Ishikawa (cell line): ENCODE measurements around the gene ARHGEF7.

Experiments used
- CEBPB ChIP-seq: IDR thresholded peaks from 2 replicates; pipeline ENCODE4 v1.6.1; 2012
- CREB1 ChIP-seq: IDR thresholded peaks from 2 replicates; pipeline ENCODE4 v1.6.1; 2012; ENCODE audit warnings: low read depth
- EGR1 ChIP-seq: IDR thresholded peaks from 2 replicates; pipeline ENCODE4 v1.6.1; 2012
- EP300 ChIP-seq: IDR thresholded peaks from 2 replicates; pipeline ENCODE4 v1.6.1; 2012; ENCODE audit warnings: borderline replicate concordance
- FOXM1 ChIP-seq: IDR thresholded peaks from 2 replicates; pipeline ENCODE4 v1.6.1; 2012; ENCODE audit warnings: low read depth, borderline replicate concordance
- MAX ChIP-seq: IDR thresholded peaks from 2 replicates; pipeline ENCODE4 v1.6.1; 2012
- NFIC ChIP-seq: IDR thresholded peaks from 2 replicates; pipeline ENCODE4 v1.6.1; 2012
- RAD21 ChIP-seq: IDR thresholded peaks from 2 replicates; pipeline ENCODE4 v1.6.1; 2012; ENCODE audit warnings: low read depth
- TAF1 ChIP-seq: IDR thresholded peaks from 2 replicates; pipeline ENCODE4 v1.6.1; 2012; ENCODE audit warnings: low read depth, mild to moderate bottlenecking
- TCF12 ChIP-seq: IDR thresholded peaks from 2 replicates; pipeline ENCODE4 v1.6.1; 2012; ENCODE audit warnings: low read depth
- TEAD4 ChIP-seq: IDR thresholded peaks from 2 replicates; pipeline ENCODE4 v1.6.1; 2012
- YY1 ChIP-seq: IDR thresholded peaks from 2 replicates; pipeline ENCODE4 v1.6.1; 2012; ENCODE audit warnings: low read depth
- ZBTB7A ChIP-seq: IDR thresholded peaks from 2 replicates; pipeline ENCODE4 v1.6.1; 2012; ENCODE audit warnings: low read depth
- TF ChIP-seq, protein P1 (sequence below): IDR thresholded peaks from 2 replicates; pipeline ENCODE4 v1.6.1; 2012
- TF ChIP-seq, protein P2 (sequence below): IDR thresholded peaks from 2 replicates; pipeline ENCODE4 v1.6.1; 2012; ENCODE audit warnings: low read depth, mild to moderate bottlenecking

Gene ARHGEF7

DNA sequence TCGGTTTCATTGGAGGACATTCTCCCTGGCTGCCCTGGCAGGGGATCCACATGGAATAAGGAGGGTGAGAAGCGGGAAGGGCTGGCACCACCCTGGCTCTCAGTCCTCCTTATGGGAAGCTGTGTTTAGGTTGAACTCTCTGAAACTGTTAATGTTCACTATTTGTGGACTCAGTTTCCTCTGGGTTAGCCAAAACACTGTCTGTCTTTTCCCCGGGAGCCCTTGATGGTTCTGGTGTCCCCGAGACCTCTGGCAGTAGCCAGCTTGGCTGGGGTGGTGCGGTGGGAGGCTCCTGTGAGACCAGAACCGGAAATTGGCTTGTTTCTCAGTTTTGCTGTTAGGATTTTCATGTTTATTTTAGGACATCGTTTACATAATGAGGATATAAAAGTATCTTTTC is 157.0 kb downstream of the ARHGEF7 start:
- TF ChIP-seq ZBTB7A (no peak), TCF12 (no peak), EP300 (no peak), CREB1 (no peak), TAF1 (no peak), NFIC (no peak), FOXM1 (no peak), YY1 (no peak), TEAD4 (no peak), EGR1 (no peak)
- TF ChIP-seq, protein P1, sequence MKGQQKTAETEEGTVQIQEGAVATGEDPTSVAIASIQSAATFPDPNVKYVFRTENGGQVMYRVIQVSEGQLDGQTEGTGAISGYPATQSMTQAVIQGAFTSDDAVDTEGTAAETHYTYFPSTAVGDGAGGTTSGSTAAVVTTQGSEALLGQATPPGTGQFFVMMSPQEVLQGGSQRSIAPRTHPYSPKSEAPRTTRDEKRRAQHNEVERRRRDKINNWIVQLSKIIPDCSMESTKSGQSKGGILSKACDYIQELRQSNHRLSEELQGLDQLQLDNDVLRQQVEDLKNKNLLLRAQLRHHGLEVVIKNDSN, result no peak

DNA sequence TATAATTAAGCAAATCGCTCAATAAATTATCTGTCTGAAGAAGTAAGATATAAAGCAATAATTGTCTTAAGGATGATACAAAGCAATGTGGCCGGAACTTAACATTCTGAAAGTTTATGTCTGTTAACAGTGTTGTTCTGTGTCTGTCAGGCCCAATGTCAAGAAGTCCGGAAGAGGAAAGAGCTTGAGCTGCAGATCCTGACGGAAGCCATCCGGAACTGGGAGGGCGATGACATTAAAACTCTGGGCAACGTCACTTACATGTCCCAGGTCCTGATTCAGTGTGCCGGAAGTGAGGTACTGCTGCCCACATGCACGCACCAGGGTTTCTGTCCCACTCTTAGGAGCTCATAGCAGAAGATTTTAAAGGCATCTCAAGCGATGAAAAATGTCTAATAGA is 160.3 kb downstream of the ARHGEF7 start:
- TF ChIP-seq, protein P2, sequence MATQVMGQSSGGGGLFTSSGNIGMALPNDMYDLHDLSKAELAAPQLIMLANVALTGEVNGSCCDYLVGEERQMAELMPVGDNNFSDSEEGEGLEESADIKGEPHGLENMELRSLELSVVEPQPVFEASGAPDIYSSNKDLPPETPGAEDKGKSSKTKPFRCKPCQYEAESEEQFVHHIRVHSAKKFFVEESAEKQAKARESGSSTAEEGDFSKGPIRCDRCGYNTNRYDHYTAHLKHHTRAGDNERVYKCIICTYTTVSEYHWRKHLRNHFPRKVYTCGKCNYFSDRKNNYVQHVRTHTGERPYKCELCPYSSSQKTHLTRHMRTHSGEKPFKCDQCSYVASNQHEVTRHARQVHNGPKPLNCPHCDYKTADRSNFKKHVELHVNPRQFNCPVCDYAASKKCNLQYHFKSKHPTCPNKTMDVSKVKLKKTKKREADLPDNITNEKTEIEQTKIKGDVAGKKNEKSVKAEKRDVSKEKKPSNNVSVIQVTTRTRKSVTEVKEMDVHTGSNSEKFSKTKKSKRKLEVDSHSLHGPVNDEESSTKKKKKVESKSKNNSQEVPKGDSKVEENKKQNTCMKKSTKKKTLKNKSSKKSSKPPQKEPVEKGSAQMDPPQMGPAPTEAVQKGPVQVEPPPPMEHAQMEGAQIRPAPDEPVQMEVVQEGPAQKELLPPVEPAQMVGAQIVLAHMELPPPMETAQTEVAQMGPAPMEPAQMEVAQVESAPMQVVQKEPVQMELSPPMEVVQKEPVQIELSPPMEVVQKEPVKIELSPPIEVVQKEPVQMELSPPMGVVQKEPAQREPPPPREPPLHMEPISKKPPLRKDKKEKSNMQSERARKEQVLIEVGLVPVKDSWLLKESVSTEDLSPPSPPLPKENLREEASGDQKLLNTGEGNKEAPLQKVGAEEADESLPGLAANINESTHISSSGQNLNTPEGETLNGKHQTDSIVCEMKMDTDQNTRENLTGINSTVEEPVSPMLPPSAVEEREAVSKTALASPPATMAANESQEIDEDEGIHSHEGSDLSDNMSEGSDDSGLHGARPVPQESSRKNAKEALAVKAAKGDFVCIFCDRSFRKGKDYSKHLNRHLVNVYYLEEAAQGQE, result no peak
- TF ChIP-seq YY1 (no peak), NFIC (no peak), TAF1 (no peak), TCF12 (no peak), CEBPB (no peak), MAX (no peak), FOXM1 (no peak), ZBTB7A (no peak)
- TF ChIP-seq, protein P1, result no peak

DNA sequence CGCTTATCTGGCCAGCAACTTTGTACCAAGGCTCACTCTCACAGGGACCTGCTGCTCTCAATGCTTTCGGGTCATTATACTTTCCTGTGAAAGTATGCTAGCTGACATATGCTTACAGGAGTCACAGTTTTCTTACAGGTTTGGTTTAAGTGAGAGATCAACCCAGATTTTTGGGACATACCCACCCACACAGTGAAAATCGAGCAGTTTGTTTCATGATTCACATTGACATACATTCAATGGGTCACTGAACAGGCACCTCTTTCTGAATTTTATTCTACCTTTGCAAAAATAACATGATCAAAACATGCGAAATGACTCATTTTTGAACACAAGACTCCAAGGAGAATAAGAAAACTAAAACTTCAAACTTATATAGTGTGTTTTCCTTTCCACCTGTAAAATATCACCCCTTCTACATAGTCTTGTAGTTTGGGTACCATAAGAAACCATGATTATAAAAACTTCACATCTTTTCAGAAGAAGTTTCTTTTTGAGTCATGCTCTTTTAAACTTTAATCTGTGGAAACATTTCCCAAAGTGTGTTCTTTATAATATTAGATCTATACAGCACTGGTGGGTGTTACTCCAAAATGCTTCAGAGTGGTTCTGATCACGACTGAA is 161.0 kb downstream of the ARHGEF7 start:
- no peak for TF ChIP-seq EP300
- TF ChIP-seq NFIC, result no peak
- no peak for TF ChIP-seq ZBTB7A
- no peak for TF ChIP-seq TEAD4
- no peak for TF ChIP-seq FOXM1
- TF ChIP-seq, protein P2, result no peak
- no peak for TF ChIP-seq YY1
- no peak for TF ChIP-seq EGR1
- no peak for TF ChIP-seq CEBPB
- TF ChIP-seq CREB1, result no peak
- TF ChIP-seq MAX, result no peak
- no peak for TF ChIP-seq RAD21
- no peak for TF ChIP-seq TCF12
- TF ChIP-seq, protein P1, result no peak
- no peak for TF ChIP-seq TAF1

DNA sequence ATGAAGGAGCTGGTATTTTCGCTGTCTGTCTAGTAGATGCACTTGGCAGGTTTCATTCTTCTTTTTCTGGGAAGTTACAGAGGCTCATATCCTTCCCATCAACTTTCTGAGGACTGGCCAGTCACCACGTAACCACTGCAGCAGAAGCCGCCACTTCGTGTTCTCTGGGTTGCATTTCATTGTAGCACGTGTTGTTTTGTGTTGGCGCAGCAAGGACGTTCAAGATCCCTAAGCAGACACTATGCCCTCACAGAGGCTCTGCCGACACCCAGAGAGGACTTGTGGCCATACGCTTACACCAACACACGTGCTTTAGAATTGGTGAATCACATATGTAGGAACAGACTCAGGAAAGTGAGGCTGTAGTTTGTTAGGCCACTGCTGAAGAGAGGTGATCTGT is 163.1 kb downstream of the ARHGEF7 start:
- TF ChIP-seq TCF12 (no peak), YY1 (no peak), EP300 (no peak), MAX (no peak), FOXM1 (no peak), ZBTB7A (no peak), EGR1 (no peak), TAF1 (no peak), RAD21 (no peak), TEAD4 (no peak), CREB1 (no peak), NFIC (no peak), CEBPB (no peak)
- TF ChIP-seq, protein P2, result no peak
- TF ChIP-seq, protein P1, result no peak
